D721Med (cell line): Measurements from ENCODE around the gene UBASH3B.

Experiments used
- DNase-seq: peaks from one replicate; pipeline ENCODE4 v3.0.0; 2011; ENCODE audit warnings: low spot score; ENCODE audit not compliant: insufficient read length
- FAIRE-seq: peaks from 2 replicates; lab custom pipeline; 2011; peaks lifted over from hg19 to GRCh38; lab: Jason Lieb, UNC
- CTCF ChIP-seq: IDR thresholded peaks from 2 replicates; pipeline ENCODE4 v1.5.1; 2012; ENCODE audit warnings: mild to moderate bottlenecking, control low read depth; ENCODE audit not compliant: insufficient read depth; ENCODE audit errors: missing control alignments

The UBASH3B gene

GRCh38 chr11:122714004-122714403, 58.5 kb downstream of the UBASH3B start:
- no peak for TF ChIP-seq CTCF
- FAIRE-seq (no peak), DNase-seq (no peak)

- FAIRE-seq (no peak), DNase-seq (no peak)
- TF ChIP-seq CTCF: no peak
Observed at GRCh38 chr11:122714484-122714883, 59.0 kb downstream of the UBASH3B start.

DNA sequence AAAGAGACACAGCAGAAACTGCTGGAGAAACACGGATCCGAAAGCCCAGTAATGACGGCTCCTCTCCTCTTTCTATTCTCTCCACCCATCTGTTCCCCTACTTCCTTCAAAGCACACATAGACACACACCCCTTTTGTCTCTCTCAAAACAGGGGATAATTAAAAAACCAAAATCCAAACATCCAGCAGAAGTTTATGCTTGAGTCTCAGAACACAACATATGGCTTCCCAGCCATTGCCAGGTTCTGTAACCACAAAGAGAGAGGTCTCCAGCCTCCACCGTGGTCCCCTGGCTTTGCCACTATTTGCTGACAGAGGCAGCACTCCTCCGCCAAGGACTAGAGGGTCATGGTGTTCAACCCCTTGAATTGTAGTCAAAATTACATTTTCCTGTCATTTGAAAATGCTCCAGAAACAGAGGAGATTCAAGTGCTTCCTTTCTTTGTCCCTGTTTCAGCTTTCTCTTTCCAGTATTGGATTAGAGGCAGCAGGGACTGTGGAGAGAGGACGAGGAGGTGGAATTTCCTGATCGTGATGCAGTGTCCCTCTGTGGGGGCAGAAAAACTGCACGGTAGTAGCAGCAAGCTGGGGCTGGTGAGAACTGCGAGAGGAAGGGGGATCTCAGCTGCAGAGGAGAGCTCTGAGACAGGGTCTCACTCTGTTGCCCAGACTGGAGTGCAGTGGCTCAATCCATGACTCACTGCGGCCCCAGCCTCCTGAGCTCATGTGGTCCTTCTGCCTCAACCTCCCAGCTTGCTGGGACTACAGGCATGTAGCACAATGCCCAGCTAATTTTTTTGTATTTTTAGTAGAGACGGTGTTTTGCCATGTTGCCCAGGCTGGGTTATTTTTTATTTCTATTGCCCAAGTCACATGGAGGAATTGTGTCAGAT, 60.3 kb downstream of the UBASH3B start:
- DNase-seq (no peak), FAIRE-seq (no peak)
- TF ChIP-seq CTCF: no peak

- no peak for DNase-seq
- no peak for TF ChIP-seq CTCF
- no peak for FAIRE-seq
Observed at GRCh38 chr11:122717264-122717867, 61.8 kb downstream of the UBASH3B start.

- FAIRE-seq: no peak
- DNase-seq: no peak
Observed at GRCh38 chr11:122720107-122720881, 64.8 kb downstream of the UBASH3B start.

More at GRCh38 chr11:122720107-122720881, 64.8 kb downstream of the UBASH3B start:
- TF ChIP-seq CTCF: no peak
